GM18951 (cell line): ENCODE results near the gene PHACTR1.

Experiments
- POLR2A ChIP-seq: IDR thresholded peaks from 4 replicates; pipeline ENCODE4 v1.6.1; 2011; ENCODE audit warnings: mild to moderate bottlenecking; ENCODE audit not compliant: insufficient read length, insufficient read depth; ENCODE audit errors: extremely low read depth
- in situ Hi-C: fragments of 300-500 bp; cut with MboI; formaldehyde crosslinking; loops from one replicate; pipeline ENCODE4 v1.12.0; 2022; ENCODE audit warnings: low sequenced_read_pairs, mixed read lengths, inconsistent platforms; ENCODE audit not compliant: unreplicated experiment

PHACTR1 gene

DNA sequence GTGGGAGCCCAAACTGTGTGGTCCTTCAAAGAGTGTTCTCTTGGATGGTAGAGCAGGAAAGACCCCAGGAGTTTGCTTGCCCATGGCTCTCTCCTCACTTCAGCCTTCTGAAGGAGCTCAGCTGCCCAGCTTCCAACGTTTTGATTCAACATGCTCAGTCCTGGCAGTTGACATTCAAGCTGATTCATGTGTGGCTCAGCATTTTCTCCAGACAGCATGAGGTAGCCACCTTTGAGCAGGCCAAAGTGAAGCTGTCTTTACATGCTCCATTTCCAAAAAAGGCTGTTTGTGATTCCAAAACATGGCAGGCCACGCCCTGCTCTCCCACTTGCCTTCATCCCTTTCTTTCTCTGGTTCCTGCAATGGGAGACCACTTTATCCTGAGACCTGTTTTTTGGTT lies 331.5 kb downstream of the PHACTR1 start:
- TF ChIP-seq POLR2A: no peak
- in situ Hi-C loops: no loop called here

DNA sequence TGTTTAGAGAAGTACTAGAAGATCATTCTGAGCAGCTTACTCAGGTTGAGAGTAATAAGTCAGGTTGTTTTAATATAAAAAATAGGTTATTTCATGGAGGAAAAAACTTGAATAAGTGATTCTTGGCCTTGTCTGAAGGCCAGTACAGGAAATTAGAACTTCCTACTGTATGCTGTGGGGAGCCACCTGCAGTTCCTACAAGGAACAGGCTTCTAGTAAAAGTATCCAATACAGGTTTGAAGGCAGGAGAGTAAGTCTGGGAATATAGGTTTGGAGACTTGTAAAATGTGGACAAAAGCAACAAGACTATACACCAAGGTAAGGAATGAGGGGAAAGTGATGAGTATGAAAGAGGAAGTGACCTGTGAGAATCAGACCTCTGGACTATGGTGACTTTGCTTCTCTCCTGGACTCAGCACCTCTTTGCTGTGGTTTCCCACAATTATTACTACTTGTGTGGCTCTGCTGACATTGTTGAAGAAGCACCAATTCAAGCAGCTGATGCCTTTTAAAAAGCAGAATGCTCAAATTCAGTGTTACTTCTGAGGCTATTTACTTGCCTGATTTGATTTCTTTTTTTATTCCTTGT lies 333.2 kb downstream of the PHACTR1 start:
- in situ Hi-C loops: no loop called here
- TF ChIP-seq POLR2A: no peak

DNA sequence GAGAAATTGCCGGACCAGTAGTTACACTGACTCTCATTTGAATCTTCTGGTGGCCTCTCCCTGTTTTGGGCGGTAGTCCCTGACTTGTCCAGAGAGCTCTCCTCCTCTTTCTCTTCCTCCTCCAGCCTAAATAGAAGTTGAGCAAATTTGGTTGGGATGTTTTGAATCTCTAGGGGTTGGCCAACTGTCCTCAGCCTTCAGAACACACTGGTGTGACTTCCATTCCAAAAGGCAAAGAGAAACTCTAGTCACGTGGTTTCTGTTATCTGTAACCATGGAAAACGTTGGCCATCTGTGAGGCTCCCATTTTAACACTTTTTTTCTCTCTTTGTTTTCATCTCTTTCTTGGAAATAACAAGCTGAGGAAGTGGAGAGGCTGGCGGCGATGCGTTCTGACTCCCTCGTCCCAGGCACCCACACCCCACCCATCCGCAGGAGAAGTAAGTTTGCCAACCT lies 336.5 kb downstream of the PHACTR1 start:
- in situ Hi-C loops: no loop called here
- TF ChIP-seq POLR2A: no peak

DNA sequence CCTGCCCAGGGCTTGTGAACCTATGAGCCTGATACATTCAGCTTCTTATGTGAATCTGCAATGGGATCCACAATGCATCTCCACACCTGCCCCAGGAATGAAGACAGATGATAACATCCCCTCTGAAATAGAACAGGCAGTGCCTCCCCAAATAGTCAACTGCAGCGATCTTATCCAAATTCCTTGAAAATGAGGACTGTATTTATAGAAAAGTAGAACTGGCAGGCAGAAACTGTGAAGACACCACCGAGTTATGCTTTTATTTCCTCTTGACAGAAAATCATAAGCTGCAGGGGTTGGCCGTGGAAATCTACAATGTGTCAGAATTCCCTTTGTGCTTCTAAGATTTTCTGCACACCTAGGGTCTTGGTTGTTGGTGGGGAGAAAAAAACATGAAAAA lies 341.5 kb downstream of the PHACTR1 start:
- in situ Hi-C loops: no loop called here
- TF ChIP-seq POLR2A: no peak

DNA sequence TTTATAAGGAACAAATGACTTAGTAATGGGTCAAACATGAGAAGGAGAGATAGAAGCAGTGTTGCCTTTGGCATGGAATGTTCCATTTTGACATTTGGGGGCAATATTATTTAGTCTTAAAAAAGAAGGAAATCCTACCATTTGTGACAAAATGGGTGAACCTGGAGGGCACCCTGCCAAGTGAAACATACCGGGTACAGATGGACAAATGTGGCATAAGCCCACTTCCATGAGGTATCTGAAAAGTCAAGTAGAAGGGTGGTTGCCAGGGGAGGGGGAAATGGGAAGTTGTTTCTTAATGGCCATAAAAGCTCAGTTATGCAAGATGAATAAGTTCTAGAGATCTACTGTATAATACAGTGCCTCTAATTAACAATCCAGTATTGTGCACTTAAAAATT lies 342.5 kb downstream of the PHACTR1 start:
- in situ Hi-C loops: no loop called here

DNA sequence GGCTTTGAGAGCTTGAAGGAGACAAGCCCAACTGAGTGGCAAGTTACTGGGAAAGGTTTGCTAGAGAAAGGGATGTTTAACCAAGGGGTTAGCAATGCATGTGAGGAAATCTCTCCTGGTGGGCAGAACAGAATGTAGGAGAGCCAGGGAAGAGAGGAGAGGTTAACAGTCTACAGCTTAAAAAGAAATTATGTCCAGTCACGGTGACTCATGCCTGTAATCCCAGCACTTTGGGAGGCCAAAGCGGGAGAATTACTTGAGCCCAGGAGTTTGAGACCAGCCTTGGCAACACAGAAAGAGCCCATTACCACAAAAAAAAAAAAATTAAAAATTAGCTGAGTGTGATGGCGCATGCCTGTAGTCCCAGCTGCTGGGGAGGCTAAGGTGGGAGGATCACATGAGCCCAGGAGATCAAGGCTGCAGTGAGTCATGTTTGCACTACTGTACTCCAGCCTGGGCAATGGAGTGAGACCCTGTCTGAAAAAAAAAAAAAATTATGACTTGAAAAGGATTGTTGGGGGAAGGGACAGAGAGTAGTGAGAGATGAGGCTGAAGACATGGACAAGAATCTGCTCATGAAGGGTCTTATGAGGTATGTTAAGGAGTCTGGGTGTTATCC lies 346.8 kb downstream of the PHACTR1 start:
- in situ Hi-C loops: no loop called here

More for the DNA sequence above, 342.5 kb downstream of the PHACTR1 start:
- no peak for TF ChIP-seq POLR2A

DNA sequence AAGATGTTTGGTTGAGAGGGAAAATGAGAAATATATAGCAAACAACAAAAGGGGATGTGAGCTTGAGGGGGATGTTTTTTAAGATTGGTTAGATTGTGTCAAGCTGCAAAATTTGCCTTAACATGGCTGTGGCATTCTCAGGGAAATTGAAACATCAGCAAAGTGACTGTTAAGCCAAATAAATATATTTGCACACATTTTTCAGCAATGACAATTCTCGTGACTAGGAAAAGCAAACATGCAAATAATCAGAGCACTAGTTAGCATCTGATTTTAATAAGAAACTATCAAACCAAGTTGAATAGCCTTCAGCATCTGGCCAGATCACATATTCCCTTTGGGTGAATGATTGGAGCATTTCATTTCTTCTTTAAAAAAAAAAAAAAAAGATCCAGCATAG lies 349.0 kb downstream of the PHACTR1 start:
- TF ChIP-seq POLR2A: no peak
- in situ Hi-C loops: no loop called here

More for the DNA sequence above, 346.8 kb downstream of the PHACTR1 start:
- no peak for TF ChIP-seq POLR2A

DNA sequence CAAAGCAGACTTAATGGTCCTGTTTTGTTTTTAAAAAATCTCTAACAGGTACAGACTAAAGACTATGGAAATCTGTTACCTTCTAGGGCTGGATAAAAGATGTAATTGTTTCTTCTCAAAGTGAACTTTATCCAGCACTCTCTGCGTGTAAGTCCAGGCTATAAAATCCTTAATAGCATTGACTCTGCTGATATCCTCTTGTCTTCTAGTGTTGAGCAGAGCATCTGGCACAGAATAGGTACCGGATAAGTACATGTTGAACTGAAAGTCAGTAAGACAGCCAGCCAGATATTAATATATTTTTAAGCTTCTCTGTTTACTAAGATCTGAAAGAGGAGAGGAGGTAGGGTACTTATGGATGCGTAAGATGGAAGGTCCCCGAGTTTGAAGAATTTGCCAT lies 349.5 kb downstream of the PHACTR1 start:
- TF ChIP-seq POLR2A: no peak
- in situ Hi-C loops: no loop called here

DNA sequence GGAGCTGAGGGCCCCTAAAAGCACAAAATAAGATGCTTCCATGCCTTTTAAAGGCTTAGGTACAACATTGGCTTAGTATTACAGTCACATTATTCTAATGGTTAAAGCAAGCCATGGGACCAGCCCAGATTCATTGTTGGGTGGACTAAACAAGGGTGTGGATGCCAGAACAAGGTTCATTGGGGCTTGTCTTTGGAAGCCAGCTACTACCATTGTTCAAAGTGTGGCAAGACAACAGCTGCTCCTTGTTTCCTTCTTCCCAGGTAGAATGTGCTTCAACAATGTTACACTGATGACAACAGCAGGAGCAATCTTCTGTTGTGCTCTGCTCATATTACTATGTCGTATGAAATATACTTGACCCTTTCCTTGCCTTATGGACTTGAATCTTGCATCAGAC lies 350.3 kb downstream of the PHACTR1 start:
- in situ Hi-C loops: no loop called here
- TF ChIP-seq POLR2A: no peak

DNA sequence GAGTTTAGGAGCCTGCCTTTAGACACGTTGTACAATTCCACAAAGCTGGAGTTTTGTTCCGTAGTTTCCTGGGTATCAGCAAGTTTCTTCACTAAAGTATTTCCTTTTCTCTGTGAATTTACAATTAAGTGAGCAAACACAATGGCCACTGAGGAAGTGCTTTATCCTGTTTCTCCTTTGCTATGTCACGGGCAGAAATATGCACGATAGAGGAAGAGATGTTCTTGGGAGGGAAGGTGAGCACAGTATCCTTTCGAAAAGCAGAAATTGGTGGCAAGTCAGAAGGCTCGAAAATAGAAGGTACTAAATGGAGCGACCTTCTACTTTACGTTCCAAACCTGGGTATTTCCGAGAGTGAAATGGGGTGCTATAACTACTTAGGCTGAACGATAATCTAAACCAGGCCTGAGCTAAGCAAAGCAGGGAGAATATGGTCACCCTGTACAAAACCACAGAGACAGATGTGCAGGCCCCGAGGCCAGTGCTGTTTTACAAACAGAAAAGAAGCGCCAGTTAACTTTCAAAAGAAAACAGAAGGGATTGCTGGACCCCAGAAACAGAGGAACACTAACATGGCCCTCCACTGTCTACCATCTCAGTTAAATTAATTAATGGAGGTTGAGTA lies 352.1 kb downstream of the PHACTR1 start:
- in situ Hi-C loops: no loop called here
- TF ChIP-seq POLR2A: no peak

DNA sequence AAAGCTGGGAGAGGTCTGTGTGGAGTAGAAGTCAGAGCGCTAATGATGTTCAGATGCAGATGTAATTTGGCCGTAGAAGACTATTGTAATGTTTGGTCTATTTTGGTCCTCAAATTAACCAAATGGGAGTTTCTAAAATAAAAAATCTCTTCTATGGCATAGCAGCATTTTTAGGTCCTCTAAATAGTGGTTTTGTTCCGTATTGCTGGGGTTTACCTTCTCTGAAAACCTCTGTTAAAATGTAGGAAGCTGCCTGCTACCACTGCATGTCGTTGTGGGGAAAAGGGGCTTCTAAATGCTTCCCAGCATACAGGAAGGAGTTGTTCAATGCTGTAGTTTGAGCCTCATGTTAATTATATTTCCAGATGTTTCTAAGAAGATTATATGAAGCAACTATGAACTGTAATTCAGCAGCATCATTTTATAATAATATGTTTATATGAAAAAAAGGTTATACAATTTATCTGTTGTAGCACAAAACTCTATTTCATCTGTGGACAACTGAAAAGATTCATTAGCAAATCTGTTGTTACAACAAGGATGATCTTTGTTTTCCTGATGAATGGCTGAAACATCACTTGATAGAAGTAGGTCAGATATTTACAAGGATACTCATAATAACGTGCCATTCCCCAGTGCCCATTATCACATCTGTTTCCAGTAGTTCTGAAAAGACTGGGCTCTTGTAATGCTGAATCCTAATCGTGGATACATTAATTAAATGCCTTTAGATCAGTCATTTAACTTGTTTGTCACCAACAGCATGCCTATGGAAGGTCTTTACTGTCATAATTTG lies 355.2 kb downstream of the PHACTR1 start:
- no peak for TF ChIP-seq POLR2A
- in situ Hi-C loops: no loop called here

DNA sequence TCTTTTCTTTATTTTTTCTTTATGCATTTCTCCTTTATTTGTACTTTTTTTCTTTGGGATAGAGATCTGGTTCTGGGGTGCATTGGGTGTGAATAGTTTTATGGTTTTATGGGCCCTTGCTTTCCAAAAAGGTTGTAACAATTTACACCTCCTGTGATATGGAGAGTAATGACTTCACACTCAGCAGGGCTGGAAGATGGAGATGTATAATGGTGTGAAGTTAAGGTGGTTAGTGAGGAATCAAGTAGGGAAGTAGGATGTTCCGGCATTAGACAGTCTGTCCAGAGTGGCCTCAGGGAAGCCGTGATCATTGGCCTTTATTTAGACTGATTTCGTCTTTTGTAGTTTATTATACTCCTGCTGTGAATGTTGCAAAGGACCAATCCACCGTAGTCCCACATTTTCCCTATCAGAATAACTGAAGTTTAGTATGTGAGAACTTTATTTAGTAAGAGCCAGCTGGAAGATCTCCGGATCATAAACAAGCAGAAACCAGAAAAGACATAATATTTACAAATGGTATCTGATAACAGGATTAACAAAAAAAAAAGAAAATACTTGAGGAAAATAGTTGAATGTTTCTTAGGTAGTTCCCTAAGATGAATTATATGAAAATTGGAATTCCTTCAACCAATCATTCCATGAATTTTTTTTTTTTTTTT lies 356.2 kb downstream of the PHACTR1 start:
- in situ Hi-C loops: no loop called here
- no peak for TF ChIP-seq POLR2A

DNA sequence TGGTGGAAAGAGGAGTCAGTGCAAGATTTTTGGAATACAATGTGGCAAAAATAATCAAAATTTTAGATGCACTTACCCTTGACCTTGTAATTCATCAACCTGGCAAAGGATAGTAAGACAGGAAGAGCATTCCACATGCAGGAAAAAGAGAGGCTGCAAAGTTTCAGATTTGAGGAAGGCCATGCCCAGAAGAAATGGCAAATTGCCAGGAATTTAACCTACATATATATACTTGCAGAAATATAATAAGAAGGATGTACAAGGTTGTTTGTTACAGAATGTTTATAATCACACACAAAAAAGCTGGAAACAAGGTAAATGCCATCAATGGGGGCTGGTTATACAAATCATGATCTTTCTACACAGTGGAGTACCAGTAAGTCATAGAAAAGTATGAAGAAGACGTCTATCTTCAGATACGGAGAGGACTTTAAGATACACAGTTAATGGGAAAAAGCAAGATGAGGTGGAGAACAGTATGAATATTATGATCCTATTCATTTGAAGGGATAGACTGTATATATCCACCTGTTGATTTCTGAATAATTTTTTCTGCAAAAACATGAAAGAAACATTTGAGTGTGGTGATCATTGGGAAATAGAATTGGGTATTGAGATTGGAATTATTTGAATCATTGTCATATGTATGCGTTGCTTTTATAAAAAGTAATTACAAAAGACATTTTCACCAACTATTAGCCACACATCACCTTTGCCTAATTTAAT lies 358.0 kb downstream of the PHACTR1 start:
- in situ Hi-C loops: no loop called here
- TF ChIP-seq POLR2A: no peak
